Endothelial cell of umbilical vein (primary cell): ENCODE measurements around the gene CCIN. TPM values are rescaled to one million over a fixed set of nuclear protein-coding genes. Genes with fewer than 3 reads are reported as not detected.
A peak's percentile ranks its signal among the peaks of the same experiment; 100 is the strongest.

Experiments used
- BruUV-seq: library from RNA; stranded (reverse); fragments of 400-500 nt; replicated peaks from 2 replicates; lab custom pipeline; 2021; lab: Mats Ljungman, UMichigan
- CTCF ChIA-PET: fragments of 300-600, 350-600 bp; sonication (Branson Sonifier 250); formaldehyde crosslinking; loops from one replicate; lab custom pipeline; 2021; ENCODE audit warnings: antibody characterized with exemption, inconsistent platforms; lab: Charles Lee
- POLR2A ChIA-PET: fragments of 300-600, 350-600 bp; sonication (Branson Sonifier 250); formaldehyde crosslinking; loops from one replicate; lab custom pipeline; 2021; ENCODE audit warnings: antibody characterized with exemption, inconsistent platforms; lab: Charles Lee
- DNase-seq: peaks from one replicate; pipeline ENCODE4 v3.0.0-alpha.2; 2011; ENCODE audit warnings: low read depth, low spot score
- FAIRE-seq: peaks from 2 replicates; lab custom pipeline; 2011; peaks lifted over from hg19 to GRCh38; lab: Jason Lieb, UNC
- H2AFZ ChIP-seq: 2 replicates; pipeline ENCODE4 v1.6.0; 2012; ENCODE audit warnings: low read depth, low read length, control low read depth, inconsistent platforms
- H3K27ac ChIP-seq: 2 replicates; pipeline ENCODE4 v1.5.1; 2011; ENCODE audit warnings: low read depth, mild to moderate bottlenecking, control low read depth, low read length, moderate library complexity; ENCODE audit not compliant: insufficient read depth
- H3K27me3 ChIP-seq, 2 experiments: 2 replicates each; pipeline versions ENCODE4 v1.6.0 to v1.6.1; 2011; ENCODE audit warnings: low read length in 2 of 2, mixed read lengths in 1 of 2; ENCODE audit not compliant: control insufficient read depth in 2 of 2, insufficient read depth in 2 of 2
- H3K36me3 ChIP-seq, 2 experiments: 2 replicates in 1 of 2; 3 replicates in 1 of 2; pipeline ENCODE4 v1.5.1; 2011; ENCODE audit warnings: low read length in 2 of 2, mild to moderate bottlenecking in 1 of 2, moderate library complexity in 1 of 2; ENCODE audit not compliant: control insufficient read depth in 2 of 2, insufficient read depth in 2 of 2; ENCODE audit errors: extremely low read depth in 1 of 2
- H3K4me1 ChIP-seq: 3 replicates; pipeline ENCODE4 v1.5.1; 2011; ENCODE audit warnings: mild to moderate bottlenecking, low read length; ENCODE audit not compliant: control insufficient read depth, insufficient read depth; ENCODE audit errors: extremely low read depth
- H3K4me2 ChIP-seq: 2 replicates; pipeline ENCODE4 v1.6.1; 2011; ENCODE audit warnings: low read length, control low read depth, mixed read lengths; ENCODE audit not compliant: insufficient read depth
- H3K4me3 ChIP-seq, 3 experiments: fragments of 200-600 bp in 1 of 3; sonication (generic), shearing (Covaris generic) in 1 of 3; replicated peaks in 1 of 3; 2 replicates each; pipeline ENCODE4 v1.5.1; 2011 to 2016; ENCODE audit warnings: control low read depth in 3 of 3, low read length in 3 of 3, mild to moderate bottlenecking in 2 of 3, inconsistent platforms in 1 of 3, low read depth in 1 of 3, moderate library complexity in 1 of 3; ENCODE audit not compliant: insufficient read depth in 1 of 3
- H3K79me2 ChIP-seq: 2 replicates; pipeline ENCODE4 v1.6.0; 2012; ENCODE audit warnings: low read length, inconsistent platforms; ENCODE audit not compliant: control insufficient read depth, insufficient read depth
- H3K9ac ChIP-seq: replicated peaks from 2 replicates; pipeline ENCODE3; 2011; ENCODE audit warnings: low read length, control low read depth; ENCODE audit not compliant: insufficient read depth; ENCODE audit errors: extremely low read depth
- H3K9me1 ChIP-seq: replicated peaks from 3 replicates; pipeline ENCODE4 v1.6.0; 2011; ENCODE audit warnings: mild to moderate bottlenecking, low read length; ENCODE audit not compliant: control insufficient read depth, insufficient read depth; ENCODE audit errors: extremely low read depth
- H3K9me3 ChIP-seq: replicated peaks from 2 replicates; pipeline ENCODE4 v1.5.1; 2012; ENCODE audit warnings: low read length, inconsistent platforms; ENCODE audit not compliant: control insufficient read depth, insufficient read depth
- H4K20me1 ChIP-seq: replicated peaks from 2 replicates; pipeline ENCODE3; 2011; ENCODE audit warnings: mild to moderate bottlenecking, low read length; ENCODE audit not compliant: control insufficient read depth, insufficient read depth; ENCODE audit errors: extremely low read depth
- EZH2 ChIP-seq: IDR thresholded peaks from 2 replicates; pipeline ENCODE4 v1.6.1; 2012; ENCODE audit warnings: borderline replicate concordance, low read depth, mild to moderate bottlenecking, moderate library complexity, low read length, inconsistent platforms; ENCODE audit not compliant: severe bottlenecking
- FOS ChIP-seq: IDR thresholded peaks from 2 replicates; pipeline ENCODE4 v1.6.1; 2011; ENCODE audit warnings: mild to moderate bottlenecking, low read length, moderate library complexity, borderline replicate concordance; ENCODE audit not compliant: insufficient read depth
- GATA2 ChIP-seq: IDR thresholded peaks from 2 replicates; pipeline ENCODE4 v1.7.0; 2011; ENCODE audit warnings: low read depth, mild to moderate bottlenecking, moderate library complexity, mixed read lengths, low read length; ENCODE audit not compliant: insufficient read length, insufficient read depth
- MYC ChIP-seq: IDR thresholded peaks from one replicate; pipeline ENCODE4 v1.6.1; 2011; ENCODE audit warnings: mild to moderate bottlenecking, low read depth, low read length
- POLR2A ChIP-seq: IDR thresholded peaks from 2 replicates; pipeline ENCODE4 v1.6.1; 2012; ENCODE audit warnings: low read depth, mild to moderate bottlenecking, control low read depth, low read length
- POLR2AphosphoS5 ChIP-seq: IDR thresholded peaks from 2 replicates; pipeline ENCODE4 v1.6.1; 2012; ENCODE audit warnings: low read depth, mild to moderate bottlenecking, control low read depth, low read length, moderate library complexity; ENCODE audit not compliant: insufficient read depth
- dilution Hi-C: fragments of 300-500 bp; cut with MboI; formaldehyde crosslinking; loops from one replicate; pipeline ENCODE4 v1.15.0; 2019; ENCODE audit warnings: low sequenced_read_pairs; ENCODE audit not compliant: extremely low pct_ligation_motif_present
- intact Hi-C: fragments of 100-400 bp; cut with micrococcal nuclease; formaldehyde crosslinking; loops from one replicate; pipeline ENCODE4 v1.10.0; 2022
- polyA plus RNA-seq, 4 experiments: library from polyadenylated mRNA; depleted of rRNA in 3 of 4; stranded (reverse) in 3 of 4; unstranded in 1 of 4; fragments of >200 nt; gene quantifications; 2 replicates each; pipeline versions ENCODE4 v1.2.1 to v1.2.3, GENCODE V29; 2011 to 2012; ENCODE audit warnings: missing spikeins in 1 of 4
- total RNA-seq: library from RNA; stranded (reverse); gene quantifications from 2 replicates; pipeline ENCODE4 v1.2.3, GENCODE V29; 2021

The CCIN gene
- total and polyA plus RNA-seq, 2 donors (not counting 3 experiments of a cell fraction or from before 2014, with no cell fraction given), result 0.22 to 1.2 TPM

DNA sequence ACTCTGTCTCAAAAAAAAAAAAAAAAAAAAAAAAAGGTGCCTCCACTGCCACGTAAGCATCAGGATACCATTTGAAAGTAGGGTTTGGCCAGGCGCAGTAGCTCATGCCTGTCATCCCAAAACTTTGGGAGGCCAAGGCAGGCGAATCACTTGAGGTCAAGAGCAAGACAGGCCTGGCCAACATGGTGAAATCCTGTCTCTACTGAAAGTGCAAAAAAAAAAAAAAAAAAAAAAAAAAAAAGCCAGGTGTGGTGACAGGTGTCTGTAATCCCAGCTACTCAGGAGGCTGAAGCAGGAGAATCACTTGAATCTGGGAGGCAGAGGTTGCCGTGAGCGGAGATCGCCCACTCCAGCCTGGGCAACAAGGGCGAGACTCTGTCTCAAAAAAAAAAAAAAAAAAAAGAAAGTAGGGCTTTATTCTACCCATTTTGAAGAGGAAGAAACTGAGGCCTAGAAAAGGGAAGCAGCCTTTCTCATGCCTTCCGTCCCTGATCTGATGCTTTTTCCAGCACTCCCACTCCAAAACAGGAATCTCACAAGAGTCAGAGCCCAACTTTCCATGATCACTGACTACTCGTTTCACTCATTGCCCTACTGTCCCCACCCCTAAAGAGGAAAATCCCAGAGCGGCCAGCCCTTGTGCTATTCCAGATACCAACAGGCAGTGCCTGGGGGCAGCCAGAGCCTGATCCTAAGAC is 16.3 kb upstream of the CCIN start:
- intact Hi-C loops (no loop called here), dilution Hi-C loops (no loop called here)
- no peaks in the 10 kb centered on the region for H4K20me1 ChIP-seq
- no peaks in the 10 kb centered on the region for H3K27me3 ChIP-seq
- TF ChIP-seq POLR2AphosphoS5 (no peak), EZH2 (no peak), GATA2 (no peak), FOS (no peak)
- no peak overlapping the region for H3K4me3 ChIP-seq
- H3K9me3 ChIP-seq, result no peaks in the 10 kb centered on the region
- DNase-seq (no peak), FAIRE-seq (no peak)
- no peak overlapping the region for H3K27ac ChIP-seq
- BruUV-seq, result no TSS peak
- peaks cover 46% of the 10 kb centered on the region for H3K4me1 ChIP-seq
- no peaks in the 10 kb centered on the region for H3K36me3 ChIP-seq
- no peaks in the 10 kb centered on the region for H3K9me1 ChIP-seq
- H3K79me2 ChIP-seq, result no peaks in the 10 kb centered on the region
- ChIA-PET CTCF (interaction anchor here (0.9 kb wide), 1 partner anchor 11 kb away, joined by 3 read pairs; no protein-coding TSS in a partner anchor), POLR2A (interaction anchor here (1.9 kb wide), 1 partner anchor 51 kb away, joined by 5 read pairs; no protein-coding TSS in a partner anchor)
- no peak overlapping the region for H3K9ac ChIP-seq
- no peak overlapping the region for H3K4me2 ChIP-seq
- H2AFZ ChIP-seq, result no peak overlapping the region

DNA sequence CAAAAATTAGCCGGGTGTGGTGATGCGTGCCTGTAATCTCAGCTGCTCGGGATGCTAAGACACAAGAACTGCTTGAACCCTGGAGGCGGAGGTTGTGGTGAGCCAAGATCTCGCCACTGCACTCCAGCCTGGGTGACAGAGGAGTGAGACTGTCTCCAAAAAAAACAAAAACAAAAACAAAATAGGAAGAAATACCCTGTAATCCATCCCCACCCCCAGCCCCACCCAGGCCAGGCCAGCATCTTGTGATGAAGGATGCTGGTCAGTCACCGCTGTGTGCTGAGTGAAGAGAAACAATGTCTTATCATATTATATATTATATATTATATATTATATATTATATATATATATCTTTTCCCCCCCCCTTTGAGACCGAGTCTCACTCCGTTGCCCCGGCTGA is 15.4 kb upstream of the CCIN start:
- Histone ChIP-seq H3K4me3 (no peak overlapping the region), H3K27ac (peak overlapping the region; percentile 57), H3K79me2 (no peaks in the 10 kb centered on the region), H3K4me1 (peaks cover 39% of the 10 kb centered on the region), H3K36me3 (no peaks in the 10 kb centered on the region), H3K4me2 (no peak overlapping the region), H3K9ac (peak overlapping the region; percentile 47), H3K9me1 (no peaks in the 10 kb centered on the region), H4K20me1 (no peaks in the 10 kb centered on the region), H3K27me3 (no peaks in the 10 kb centered on the region), H2AFZ (no peak overlapping the region), H3K9me3 (no peaks in the 10 kb centered on the region)
- no peak for TF ChIP-seq POLR2A
- TF ChIP-seq MYC, result no peak
- ChIA-PET CTCF (interaction anchor here (1.3 to 1.6 kb wide), 4 partner anchors 12 to 50 kb away, joined by 3 to 18 read pairs (median 4); no protein-coding TSS in a partner anchor), POLR2A (interaction anchor here (1.9 kb wide), 1 partner anchor 52 kb away, joined by 5 read pairs; no protein-coding TSS in a partner anchor)
- FAIRE-seq, result no peak
- dilution Hi-C loops (no loop called here), intact Hi-C loops (loop anchor here (1.0 kb wide), 1 partner anchor 10 kb away; no protein-coding TSS in a partner anchor)
- BruUV-seq, result no TSS peak
- no peak for DNase-seq
